Neural progenitor cell (in vitro differentiated cells): Measurements from ENCODE around the gene TSTD2. TPM values are rescaled to one million over a fixed set of nuclear protein-coding genes. Genes with fewer than 3 reads are reported as not detected.

Source experiments
- DNase-seq: peaks from one replicate; pipeline ENCODE4 v3.0.0-alpha.2; 2016; ENCODE audit warnings: low spot score
- H2AFZ ChIP-seq: fragments of 200-600 bp; sonication (generic); replicated peaks from 2 replicates; pipeline ENCODE4 v1.6.1; 2016; ENCODE audit warnings: antibody characterized with exemption
- H3F3A ChIP-seq: fragments of 200-600 bp; sonication (generic); 2 replicates; pipeline ENCODE4 v1.6.1; 2016; ENCODE audit warnings: antibody characterized with exemption, low read depth
- H3K27ac ChIP-seq: fragments of 200-600 bp; sonication (generic); 2 replicates; pipeline ENCODE4 v1.5.1; 2016; ENCODE audit warnings: mild to moderate bottlenecking
- H3K27me3 ChIP-seq: fragments of 200-600 bp; sonication (generic); 2 replicates; pipeline ENCODE4 v1.6.1; 2016; ENCODE audit warnings: mild to moderate bottlenecking, moderate library complexity
- H3K36me3 ChIP-seq: fragments of 200-600 bp; sonication (generic); 2 replicates; pipeline ENCODE4 v1.5.1; 2016
- H3K4me1 ChIP-seq: fragments of 200-600 bp; sonication (generic); 2 replicates; pipeline ENCODE4 v1.6.1; 2016; ENCODE audit warnings: mixed run types
- H3K4me2 ChIP-seq: fragments of 200-600 bp; sonication (generic); 2 replicates; pipeline ENCODE4 v1.6.1; 2016
- H3K4me3 ChIP-seq: fragments of 200-600 bp; sonication (generic); 2 replicates; pipeline ENCODE4 v1.5.1; 2016
- H3K79me2 ChIP-seq: fragments of 200-600 bp; sonication (generic); 2 replicates; pipeline ENCODE4 v1.6.1; 2016; ENCODE audit warnings: low read depth
- H3K9ac ChIP-seq: fragments of 200-600 bp; sonication (generic); 2 replicates; pipeline ENCODE4 v1.6.1; 2016
- H3K9me3 ChIP-seq: fragments of 200-600 bp; sonication (generic); 2 replicates; pipeline ENCODE4 v1.5.1; 2016; ENCODE audit warnings: low read depth
- H4K20me1 ChIP-seq: fragments of 200-600 bp; sonication (generic); 2 replicates; pipeline ENCODE4 v1.6.1; 2016; ENCODE audit warnings: low read depth
- H3K27ac Mint-ChIP-seq: 3 replicates; pipeline ENCODE4 v1.8.0; 2021; ENCODE audit warnings: mixed read lengths
- H3K27me3 Mint-ChIP-seq: 2 replicates; pipeline ENCODE4 v1.8.0; 2022; ENCODE audit warnings: low read depth, mild to moderate bottlenecking, inconsistent platforms, moderate library complexity, mixed read lengths; ENCODE audit not compliant: insufficient read depth
- H3K36me3 Mint-ChIP-seq: 3 replicates; pipeline ENCODE4 v1.8.0; 2021; ENCODE audit warnings: mixed read lengths
- H3K4me1 Mint-ChIP-seq: 3 replicates; pipeline ENCODE4 v1.8.0; 2021; ENCODE audit warnings: mixed read lengths
- H3K4me3 Mint-ChIP-seq: 3 replicates; pipeline ENCODE4 v1.8.0; 2021; ENCODE audit warnings: mild to moderate bottlenecking, moderate library complexity, mixed read lengths
- H3K9me3 Mint-ChIP-seq: 3 replicates; pipeline ENCODE4 v1.8.0; 2020; ENCODE audit warnings: mixed read lengths
- EZH2 ChIP-seq: fragments of 200-600 bp; sonication (generic); IDR thresholded peaks from 2 replicates; pipeline ENCODE4 v1.6.1; 2017; ENCODE audit warnings: antibody characterized with exemption, mild to moderate bottlenecking, moderate library complexity
- EZH2phosphoT487 ChIP-seq: fragments of 200-600 bp; sonication (generic); IDR thresholded peaks from 2 replicates; pipeline ENCODE4 v1.6.1; 2017; ENCODE audit warnings: antibody characterized with exemption
- total RNA-seq: library from RNA; depleted of rRNA; stranded (reverse); fragments of >200 nt; gene quantifications from 2 replicates; pipeline ENCODE4 v1.2.3, GENCODE V29; 2015; ENCODE audit warnings: low replicate concordance
- TF ChIP-seq, protein P1 (sequence below): fragments of 200-600 bp; sonication (generic); IDR thresholded peaks from 2 replicates; pipeline ENCODE4 v1.5.1; 2017; ENCODE audit warnings: antibody characterized with exemption, mild to moderate bottlenecking

The TSTD2 gene
- total RNA-seq, 1 donor from 2014 or later = 45.4 TPM

DNA sequence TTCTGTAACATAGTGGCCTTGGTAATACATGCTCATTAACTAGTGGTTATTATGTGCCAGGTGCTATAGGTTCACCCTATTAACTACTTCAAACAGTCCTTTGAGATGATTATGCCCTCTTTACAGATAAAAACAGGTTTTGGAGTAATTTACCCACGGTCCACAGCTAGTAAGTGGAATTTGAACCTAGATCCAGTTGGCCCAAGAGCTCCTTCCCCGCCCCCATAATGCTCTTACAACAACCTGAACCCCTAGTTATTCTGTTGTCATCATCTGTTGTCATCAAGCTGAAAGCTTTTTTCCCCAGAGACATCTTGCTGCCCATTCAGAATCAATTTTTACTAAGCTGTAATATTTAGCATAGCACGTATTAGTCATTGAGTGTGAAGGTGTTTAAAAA, 40.8 kb upstream of the TSTD2 start:
- H2AFZ ChIP-seq = no peak overlapping the region
- H3K4me3 ChIP-seq = no peak overlapping the region
- DNase-seq = no peak
- peaks cover 22% of the 10 kb centered on the region for H3K36me3 ChIP-seq
- no peak overlapping the region for H3K9ac ChIP-seq
- no peak overlapping the region for H3K27ac Mint-ChIP-seq
- H3K27me3 ChIP-seq = no peaks in the 10 kb centered on the region
- peaks cover 16% of the 10 kb centered on the region for H3K36me3 Mint-ChIP-seq
- H3K4me2 ChIP-seq = no peak overlapping the region
- no peaks in the 10 kb centered on the region for H3K9me3 ChIP-seq
- no peaks in the 10 kb centered on the region for H3K79me2 ChIP-seq
- no peaks in the 10 kb centered on the region for H3K4me1 Mint-ChIP-seq
- no peak overlapping the region for H3K4me3 Mint-ChIP-seq
- no peaks in the 10 kb centered on the region for H3K9me3 Mint-ChIP-seq
- no peak for TF ChIP-seq EZH2
- TF ChIP-seq EZH2phosphoT487 = no peak
- TF ChIP-seq, protein P1, sequence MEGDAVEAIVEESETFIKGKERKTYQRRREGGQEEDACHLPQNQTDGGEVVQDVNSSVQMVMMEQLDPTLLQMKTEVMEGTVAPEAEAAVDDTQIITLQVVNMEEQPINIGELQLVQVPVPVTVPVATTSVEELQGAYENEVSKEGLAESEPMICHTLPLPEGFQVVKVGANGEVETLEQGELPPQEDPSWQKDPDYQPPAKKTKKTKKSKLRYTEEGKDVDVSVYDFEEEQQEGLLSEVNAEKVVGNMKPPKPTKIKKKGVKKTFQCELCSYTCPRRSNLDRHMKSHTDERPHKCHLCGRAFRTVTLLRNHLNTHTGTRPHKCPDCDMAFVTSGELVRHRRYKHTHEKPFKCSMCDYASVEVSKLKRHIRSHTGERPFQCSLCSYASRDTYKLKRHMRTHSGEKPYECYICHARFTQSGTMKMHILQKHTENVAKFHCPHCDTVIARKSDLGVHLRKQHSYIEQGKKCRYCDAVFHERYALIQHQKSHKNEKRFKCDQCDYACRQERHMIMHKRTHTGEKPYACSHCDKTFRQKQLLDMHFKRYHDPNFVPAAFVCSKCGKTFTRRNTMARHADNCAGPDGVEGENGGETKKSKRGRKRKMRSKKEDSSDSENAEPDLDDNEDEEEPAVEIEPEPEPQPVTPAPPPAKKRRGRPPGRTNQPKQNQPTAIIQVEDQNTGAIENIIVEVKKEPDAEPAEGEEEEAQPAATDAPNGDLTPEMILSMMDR = no peak
- H3K27me3 Mint-ChIP-seq = no peaks in the 10 kb centered on the region
- peaks cover 2% of the 10 kb centered on the region for H4K20me1 ChIP-seq
- H3K27ac ChIP-seq = no peak overlapping the region
- no peaks in the 10 kb centered on the region for H3K4me1 ChIP-seq
- H3F3A ChIP-seq = no peaks in the 10 kb centered on the region

DNA sequence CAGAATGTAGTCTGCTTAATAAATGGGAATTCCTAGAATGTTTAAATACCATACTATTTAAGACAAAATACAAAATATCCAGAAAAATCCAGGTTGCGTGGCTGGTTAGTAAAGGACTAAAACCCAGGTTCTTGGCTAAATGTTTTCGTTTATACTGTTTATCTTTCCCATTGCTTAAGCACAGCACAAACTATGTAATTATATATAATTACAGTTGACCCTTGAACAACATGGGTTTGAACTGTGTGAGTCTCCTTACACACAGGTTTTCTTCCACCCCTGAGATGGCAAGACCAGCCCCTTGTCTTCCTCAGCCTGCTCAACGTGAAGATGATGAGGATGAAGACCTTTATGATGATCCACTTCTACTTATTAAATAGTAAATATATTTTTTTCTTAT, 39.2 kb upstream of the TSTD2 start:
- Histone ChIP-seq H3K36me3 (peaks cover 23% of the 10 kb centered on the region), H3K4me1 (no peaks in the 10 kb centered on the region)

DNA sequence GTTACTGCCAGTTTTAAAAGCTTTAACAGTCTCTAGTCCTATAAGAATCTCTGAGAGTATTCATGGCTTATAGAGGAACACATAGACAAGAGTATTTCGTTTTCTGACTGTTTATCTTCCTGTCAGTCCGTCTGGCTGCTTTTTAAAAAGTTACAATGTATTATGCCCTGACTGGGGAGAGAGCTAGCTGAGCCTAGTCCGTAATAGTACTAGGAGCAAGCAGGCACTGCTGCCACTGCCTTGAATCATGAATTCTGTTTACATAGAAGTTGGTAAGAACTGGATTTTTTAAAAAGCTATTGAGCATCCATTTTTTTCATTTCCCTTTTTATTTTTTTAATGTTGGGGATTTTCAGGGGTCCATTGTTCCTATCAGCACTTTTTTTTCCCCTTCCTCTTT, 37.4 kb upstream of the TSTD2 start:
- no peak overlapping the region for H3K27ac Mint-ChIP-seq
- no peak for DNase-seq

More for the DNA sequence above, 39.2 kb upstream of the TSTD2 start:
- H3K4me1 Mint-ChIP-seq = no peaks in the 10 kb centered on the region
- no peaks in the 10 kb centered on the region for H3K79me2 ChIP-seq
- H3K9me3 ChIP-seq = no peaks in the 10 kb centered on the region
- no peak overlapping the region for H3K4me2 ChIP-seq
- H3K27ac Mint-ChIP-seq = no peak overlapping the region
- no peak overlapping the region for H3K4me3 ChIP-seq
- TF ChIP-seq, protein P1 = no peak
- H3K27me3 ChIP-seq = no peaks in the 10 kb centered on the region
- H2AFZ ChIP-seq = no peak overlapping the region
- H3K4me3 Mint-ChIP-seq = no peak overlapping the region
- peaks cover 2% of the 10 kb centered on the region for H4K20me1 ChIP-seq
- H3K27me3 Mint-ChIP-seq = no peaks in the 10 kb centered on the region
- no peaks in the 10 kb centered on the region for H3F3A ChIP-seq
- no peaks in the 10 kb centered on the region for H3K9me3 Mint-ChIP-seq
- no peak overlapping the region for H3K9ac ChIP-seq
- no peak overlapping the region for H3K27ac ChIP-seq
- DNase-seq = no peak
- peaks cover 16% of the 10 kb centered on the region for H3K36me3 Mint-ChIP-seq

More for the DNA sequence above, 37.4 kb upstream of the TSTD2 start:
- no peak overlapping the region for H3K4me3 ChIP-seq
- no peaks in the 10 kb centered on the region for H3F3A ChIP-seq
- Mint-ChIP-seq H3K4me1 (no peaks in the 10 kb centered on the region), H3K36me3 (peaks cover 19% of the 10 kb centered on the region), H3K27me3 (no peaks in the 10 kb centered on the region), H3K4me3 (no peak overlapping the region), H3K9me3 (no peaks in the 10 kb centered on the region)
- no peak overlapping the region for H3K27ac ChIP-seq
- H2AFZ ChIP-seq = no peak overlapping the region
- peaks cover 2% of the 10 kb centered on the region for H4K20me1 ChIP-seq
- TF ChIP-seq, protein P1 = no peak
- TF ChIP-seq EZH2phosphoT487 (no peak), EZH2 (no peak)
- peaks cover 20% of the 10 kb centered on the region for H3K36me3 ChIP-seq
- H3K4me1 ChIP-seq = no peaks in the 10 kb centered on the region
- no peaks in the 10 kb centered on the region for H3K79me2 ChIP-seq
- H3K9me3 ChIP-seq = no peaks in the 10 kb centered on the region
- no peak overlapping the region for H3K9ac ChIP-seq
- no peaks in the 10 kb centered on the region for H3K27me3 ChIP-seq
- no peak overlapping the region for H3K4me2 ChIP-seq
